SH-SY5Y (cell line): ENCODE measurements around the gene BRD4.

Source experiments
- GATA2 ChIP-seq: IDR thresholded peaks from 2 replicates; pipeline ENCODE4 v1.6.1; 2011; ENCODE audit warnings: mild to moderate bottlenecking, low read depth, low read length
- GATA3 ChIP-seq: IDR thresholded peaks from 2 replicates; pipeline ENCODE4 v1.6.1; 2011; ENCODE audit warnings: low read depth, mild to moderate bottlenecking, low read length, moderate library complexity

GRCh38 chr19:15264061-15264932, 68.0 kb downstream of the BRD4 start:
- TF ChIP-seq GATA2 (no peak), GATA3 (no peak)
